Neural cell (in vitro differentiated cells): Measurements from ENCODE around the gene PLXNA4. TPM values are rescaled to one million over a fixed set of nuclear protein-coding genes. Genes with fewer than 3 reads are reported as not detected.

ENCODE experiments used
- H2AFZ ChIP-seq: fragments of 200-600, 300-800 bp; sonication (generic), shearing (Covaris generic); 2 replicates; pipeline ENCODE4 v1.6.0; 2014; ENCODE audit warnings: low read depth, mild to moderate bottlenecking, antibody characterized with exemption, low read length, moderate library complexity
- H3F3A ChIP-seq: fragments of 200-600 bp; shearing (Covaris generic); 2 replicates; pipeline ENCODE4 v1.6.1; 2016; ENCODE audit warnings: mild to moderate bottlenecking, moderate library complexity, mixed read lengths, antibody characterized with exemption, low read length; ENCODE audit not compliant: insufficient read depth, poor library complexity, severe bottlenecking
- H3K27ac ChIP-seq: fragments of 200-600, 300-800 bp; sonication (generic), shearing (Covaris generic); 2 replicates; pipeline ENCODE4 v1.5.1; 2014; ENCODE audit warnings: mild to moderate bottlenecking, low read length, moderate library complexity
- H3K27me3 ChIP-seq: fragments of 300-800, 200-600 bp; sonication (generic), shearing (Covaris generic); 2 replicates; pipeline ENCODE4 v1.6.0; 2014; ENCODE audit warnings: mild to moderate bottlenecking, low read depth, low read length, moderate library complexity; ENCODE audit not compliant: insufficient read depth
- H3K36me3 ChIP-seq: fragments of 300-800, 200-600 bp; sonication (generic), shearing (Covaris generic); 2 replicates; pipeline ENCODE4 v1.5.1; 2014; ENCODE audit warnings: mild to moderate bottlenecking, antibody characterized with exemption, low read length, moderate library complexity; ENCODE audit not compliant: insufficient read depth
- H3K4me2 ChIP-seq: fragments of 300-800, 200-600 bp; sonication (generic), shearing (Covaris generic); 2 replicates; pipeline ENCODE4 v1.6.0; 2014; ENCODE audit warnings: mild to moderate bottlenecking, low read length
- H3K4me3 ChIP-seq: fragments of 300-800, 200-600 bp; sonication (generic), shearing (Covaris generic); 2 replicates; pipeline ENCODE4 v1.5.1; 2014; ENCODE audit warnings: mild to moderate bottlenecking, low read length, moderate library complexity
- H3K79me2 ChIP-seq: fragments of 200-600 bp; shearing (Covaris generic); replicated peaks from 2 replicates; pipeline ENCODE4 v1.6.0; 2014; ENCODE audit warnings: mild to moderate bottlenecking, low read length, moderate library complexity; ENCODE audit not compliant: insufficient read depth
- H3K9ac ChIP-seq: fragments of 300-800, 200-600 bp; sonication (generic), shearing (Covaris generic); 2 replicates; pipeline ENCODE4 v1.6.1; 2016; ENCODE audit warnings: mild to moderate bottlenecking, low read length, mixed read lengths
- H3K9me2 ChIP-seq: fragments of 200-600 bp; shearing (Covaris generic); 2 replicates; pipeline ENCODE4 v1.6.1; 2016; ENCODE audit warnings: mild to moderate bottlenecking, low read length, mixed read lengths; ENCODE audit not compliant: insufficient read depth
- H3K9me3 ChIP-seq: fragments of 200-600, 300-800 bp; sonication (generic), shearing (Covaris generic); 2 replicates; pipeline ENCODE4 v1.6.1; 2016; ENCODE audit warnings: mild to moderate bottlenecking, mixed run types, low read length, moderate library complexity, mixed read lengths
- H4K20me1 ChIP-seq: fragments of 200-600 bp; shearing (Covaris generic); 2 replicates; pipeline ENCODE4 v1.6.1; 2016; ENCODE audit warnings: mild to moderate bottlenecking, mixed run types; ENCODE audit not compliant: insufficient read depth
- EP300 ChIP-seq: fragments of 450-650 bp; conservative IDR thresholded peaks from 2 replicates; pipeline ENCODE4 v1.6.1; 2014; ENCODE audit warnings: antibody characterized with exemption, mild to moderate bottlenecking, moderate library complexity; ENCODE audit not compliant: poor library complexity, severe bottlenecking
- EZH2 ChIP-seq: fragments of 200-600, 300-800 bp; shearing (Covaris generic), sonication (generic); IDR thresholded peaks from 2 replicates; pipeline ENCODE4 v1.6.1; 2014; ENCODE audit warnings: antibody characterized with exemption, low read length, borderline replicate concordance, mild to moderate bottlenecking; ENCODE audit not compliant: insufficient read depth, poor library complexity, severe bottlenecking
- MXI1 ChIP-seq: fragments of 450-650 bp; conservative IDR thresholded peaks from 2 replicates; pipeline ENCODE4 v1.6.1; 2014; ENCODE audit warnings: antibody characterized with exemption, mild to moderate bottlenecking; ENCODE audit not compliant: poor library complexity, severe bottlenecking
- POLR2AphosphoS5 ChIP-seq: IDR thresholded peaks from 2 replicates; pipeline ENCODE4 v1.6.1; 2012
- RAD21 ChIP-seq: fragments of 450-650 bp; conservative IDR thresholded peaks from 2 replicates; pipeline ENCODE4 v1.6.1; 2014; ENCODE audit warnings: antibody characterized with exemption, mild to moderate bottlenecking, moderate library complexity
- REST ChIP-seq: IDR thresholded peaks from 2 replicates; pipeline ENCODE4 v1.6.1; 2012; ENCODE audit warnings: borderline replicate concordance
- SMC3 ChIP-seq: fragments of 450-650 bp; conservative IDR thresholded peaks from 2 replicates; pipeline ENCODE4 v1.6.1; 2014; ENCODE audit warnings: antibody characterized with exemption, mild to moderate bottlenecking, moderate library complexity; ENCODE audit not compliant: poor library complexity
- TAF1 ChIP-seq: IDR thresholded peaks from 2 replicates; pipeline ENCODE4 v1.6.1; 2012; ENCODE audit warnings: low read depth
- polyA plus RNA-seq: library from polyadenylated mRNA; depleted of rRNA; stranded (reverse); fragments of >200 nt; gene quantifications from 2 replicates; pipeline ENCODE4 v1.2.3, GENCODE V29; 2014
- TF ChIP-seq, protein P1 (sequence below): fragments of 450-650 bp; IDR thresholded peaks from 2 replicates; pipeline ENCODE4 v1.5.1; 2014; ENCODE audit warnings: antibody characterized with exemption, mild to moderate bottlenecking, moderate library complexity; ENCODE audit not compliant: poor library complexity, severe bottlenecking

Gene PLXNA4
- polyA plus RNA-seq, 1 donor from 2014 or later, result 7.2 TPM

- no peaks in the 10 kb centered on the region for H3K79me2 ChIP-seq
- H3F3A ChIP-seq, result no peaks in the 10 kb centered on the region
- H3K9me3 ChIP-seq, result no peaks in the 10 kb centered on the region
- H3K27me3 ChIP-seq, result no peaks in the 10 kb centered on the region
- H3K4me2 ChIP-seq, result no peak overlapping the region
- no peak for TF ChIP-seq EP300
- no peak for TF ChIP-seq EZH2
- no peak for TF ChIP-seq SMC3
- no peak for TF ChIP-seq RAD21
- TF ChIP-seq TAF1, result no peak
- TF ChIP-seq REST, result no peak
- no peak for TF ChIP-seq MXI1
- TF ChIP-seq POLR2AphosphoS5, result no peak
- TF ChIP-seq, protein P1, sequence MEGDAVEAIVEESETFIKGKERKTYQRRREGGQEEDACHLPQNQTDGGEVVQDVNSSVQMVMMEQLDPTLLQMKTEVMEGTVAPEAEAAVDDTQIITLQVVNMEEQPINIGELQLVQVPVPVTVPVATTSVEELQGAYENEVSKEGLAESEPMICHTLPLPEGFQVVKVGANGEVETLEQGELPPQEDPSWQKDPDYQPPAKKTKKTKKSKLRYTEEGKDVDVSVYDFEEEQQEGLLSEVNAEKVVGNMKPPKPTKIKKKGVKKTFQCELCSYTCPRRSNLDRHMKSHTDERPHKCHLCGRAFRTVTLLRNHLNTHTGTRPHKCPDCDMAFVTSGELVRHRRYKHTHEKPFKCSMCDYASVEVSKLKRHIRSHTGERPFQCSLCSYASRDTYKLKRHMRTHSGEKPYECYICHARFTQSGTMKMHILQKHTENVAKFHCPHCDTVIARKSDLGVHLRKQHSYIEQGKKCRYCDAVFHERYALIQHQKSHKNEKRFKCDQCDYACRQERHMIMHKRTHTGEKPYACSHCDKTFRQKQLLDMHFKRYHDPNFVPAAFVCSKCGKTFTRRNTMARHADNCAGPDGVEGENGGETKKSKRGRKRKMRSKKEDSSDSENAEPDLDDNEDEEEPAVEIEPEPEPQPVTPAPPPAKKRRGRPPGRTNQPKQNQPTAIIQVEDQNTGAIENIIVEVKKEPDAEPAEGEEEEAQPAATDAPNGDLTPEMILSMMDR, result no peak
- no peaks in the 10 kb centered on the region for H3K9me2 ChIP-seq
- no peaks in the 10 kb centered on the region for H3K36me3 ChIP-seq
- H3K9ac ChIP-seq, result no peak overlapping the region
- H4K20me1 ChIP-seq, result no peaks in the 10 kb centered on the region
- H3K4me3 ChIP-seq, result no peak overlapping the region
- H3K27ac ChIP-seq, result no peak overlapping the region
- H2AFZ ChIP-seq, result no peak overlapping the region
These were observed 331.3 kb downstream of the PLXNA4 start for GRCh38 chr7:132244903-132245480.

DNA sequence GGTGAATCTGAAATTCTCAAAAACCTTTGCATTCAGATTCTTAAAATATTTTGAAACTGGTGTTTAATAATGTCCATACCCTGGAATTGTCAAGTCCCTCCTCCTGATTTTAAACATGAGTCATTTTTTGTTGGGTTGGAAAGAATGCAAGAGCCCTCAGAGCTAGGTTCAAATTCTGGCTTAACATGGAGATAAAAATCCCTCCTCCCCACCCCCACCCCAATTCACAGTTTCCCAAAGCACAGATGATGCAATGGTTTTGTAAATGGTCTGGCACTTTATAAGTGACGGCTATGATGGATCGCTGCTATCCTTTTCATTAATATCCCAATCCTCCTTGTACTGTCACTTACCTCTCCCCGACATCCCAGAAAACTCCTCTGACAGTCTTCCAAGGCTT lies 332.8 kb downstream of the PLXNA4 start:
- no peaks in the 10 kb centered on the region for H3K9me2 ChIP-seq
- no peak overlapping the region for H3K4me3 ChIP-seq
- no peaks in the 10 kb centered on the region for H3K27me3 ChIP-seq
- H3K27ac ChIP-seq, result no peak overlapping the region
- no peak overlapping the region for H3K9ac ChIP-seq
- H3K36me3 ChIP-seq, result no peaks in the 10 kb centered on the region
- H4K20me1 ChIP-seq, result no peaks in the 10 kb centered on the region
- H2AFZ ChIP-seq, result no peak overlapping the region
- no peaks in the 10 kb centered on the region for H3K9me3 ChIP-seq
- no peaks in the 10 kb centered on the region for H3F3A ChIP-seq
- H3K79me2 ChIP-seq, result no peaks in the 10 kb centered on the region
- no peak overlapping the region for H3K4me2 ChIP-seq
- TF ChIP-seq POLR2AphosphoS5 (no peak), TAF1 (no peak), RAD21 (no peak), REST (no peak), SMC3 (no peak), MXI1 (no peak), EZH2 (no peak), EP300 (no peak)
- TF ChIP-seq, protein P1, result no peak
